GM23338 (cell line): Measurements from ENCODE around the gene CTBP2. TPM values are rescaled to one million over a fixed set of nuclear protein-coding genes. Genes with fewer than 3 reads are reported as not detected.
A peak's percentile ranks its signal among the peaks of the same experiment; 100 is the strongest.

Source experiments
- ATAC-seq: fragments of 200-7000 bp; cut with Tn5 transposase; 3 replicates; pipeline ENCODE4 v1.9.1; 2020
- DNase-seq: peaks from one replicate; pipeline ENCODE4 v3.0.0-alpha.2; 2015; ENCODE audit warnings: low spot score
- H2AFZ ChIP-seq: fragments of 200-600 bp; sonication (generic); 2 replicates; pipeline ENCODE4 v1.8.0; 2016; ENCODE audit warnings: antibody characterized with exemption, mild to moderate bottlenecking, moderate library complexity
- H3F3A ChIP-seq: fragments of 200-600 bp; sonication (generic); replicated peaks from 2 replicates; pipeline ENCODE4 v1.8.0; 2017; ENCODE audit warnings: antibody characterized with exemption, mixed run types, low read depth
- H3K27ac ChIP-seq: fragments of 200-600 bp; sonication (generic); 2 replicates; pipeline ENCODE4 v1.6.1; 2016; ENCODE audit warnings: low read depth
- H3K27me3 ChIP-seq: fragments of 200-600 bp; sonication (generic); 2 replicates; pipeline ENCODE4 v1.8.0; 2016; ENCODE audit warnings: mild to moderate bottlenecking, mixed run types, moderate library complexity; ENCODE audit not compliant: insufficient read depth
- H3K36me3 ChIP-seq: fragments of 200-600 bp; sonication (generic); 2 replicates; pipeline ENCODE4 v1.8.0; 2016; ENCODE audit warnings: mild to moderate bottlenecking; ENCODE audit not compliant: insufficient read depth
- H3K4me1 ChIP-seq: fragments of 200-600 bp; sonication (generic); 2 replicates; pipeline ENCODE4 v1.8.0; 2016; ENCODE audit warnings: mild to moderate bottlenecking, moderate library complexity; ENCODE audit not compliant: insufficient read depth
- H3K4me2 ChIP-seq: fragments of 200-600 bp; sonication (generic); 2 replicates; pipeline ENCODE4 v1.7.1; 2017; ENCODE audit warnings: mixed run types
- H3K4me3 ChIP-seq: fragments of 200-600 bp; sonication (generic); 2 replicates; pipeline ENCODE4 v1.6.1; 2016; ENCODE audit warnings: mixed run types
- H3K79me2 ChIP-seq: fragments of 200-600 bp; sonication (generic); replicated peaks from 2 replicates; pipeline ENCODE4 v1.8.0; 2017; ENCODE audit warnings: mild to moderate bottlenecking; ENCODE audit not compliant: insufficient read depth
- H3K9me2 ChIP-seq: fragments of 200-600 bp; sonication (generic); 2 replicates; pipeline ENCODE4 v1.8.0; 2017; ENCODE audit not compliant: insufficient read depth
- H4K20me1 ChIP-seq: fragments of 200-600 bp; sonication (generic); replicated peaks from 2 replicates; pipeline ENCODE4 v1.8.0; 2017; ENCODE audit warnings: mild to moderate bottlenecking; ENCODE audit not compliant: insufficient read depth
- H3K27ac Mint-ChIP-seq: 2 replicates; pipeline ENCODE4 v1.8.0; 2020; ENCODE audit warnings: inconsistent platforms, mild to moderate bottlenecking, moderate library complexity, mixed read lengths
- H3K27me3 Mint-ChIP-seq: 3 replicates; pipeline ENCODE4 v1.8.0; 2022; ENCODE audit warnings: low read depth, mild to moderate bottlenecking, moderate library complexity, mixed read lengths, inconsistent platforms; ENCODE audit not compliant: insufficient read depth, poor library complexity
- H3K36me3 Mint-ChIP-seq: 3 replicates; pipeline ENCODE4 v1.8.0; 2021; ENCODE audit warnings: low read depth, mild to moderate bottlenecking, inconsistent platforms, moderate library complexity, mixed read lengths
- H3K4me1 Mint-ChIP-seq: 3 replicates; pipeline ENCODE4 v1.8.0; 2020; ENCODE audit warnings: mild to moderate bottlenecking, inconsistent platforms, mixed read lengths
- H3K4me3 Mint-ChIP-seq: 3 replicates; pipeline ENCODE4 v1.8.0; 2021; ENCODE audit warnings: moderate library complexity, mild to moderate bottlenecking, inconsistent platforms, mixed read lengths
- H3K9me3 Mint-ChIP-seq: 3 replicates; pipeline ENCODE4 v1.8.0; 2020; ENCODE audit warnings: moderate library complexity, mild to moderate bottlenecking, inconsistent platforms, mixed read lengths
- CREB1 ChIP-seq: fragments of 250-450 bp; sonication (Bioruptor Pico); IDR thresholded peaks from 2 replicates; pipeline ENCODE4 v1.5.0; 2020; ENCODE audit warnings: low read depth, mild to moderate bottlenecking, moderate library complexity
- JUNB ChIP-seq: IDR thresholded peaks from one replicate; pipeline ENCODE4 v1.6.1; 2016; ENCODE audit warnings: antibody characterized with exemption; ENCODE audit not compliant: unreplicated experiment
- NANOG ChIP-seq: IDR thresholded peaks from 2 replicates; pipeline ENCODE4 v1.6.1; 2016; ENCODE audit warnings: antibody characterized with exemption, borderline replicate concordance
- POLR2AphosphoS5 ChIP-seq: IDR thresholded peaks from 2 replicates; pipeline ENCODE4 v1.6.1; 2016; ENCODE audit warnings: antibody characterized with exemption, low read depth
- STAT1 ChIP-seq: IDR thresholded peaks from one replicate; pipeline ENCODE4 v1.6.1; 2016; ENCODE audit warnings: antibody characterized with exemption; ENCODE audit not compliant: unreplicated experiment
- ZNF114 ChIP-seq: fragments of 250-450 bp; sonication (Bioruptor Pico); IDR thresholded peaks from 2 replicates; pipeline ENCODE4 v1.5.0; 2020; ENCODE audit warnings: mild to moderate bottlenecking, moderate library complexity
- polyA plus RNA-seq: library from polyadenylated mRNA; unstranded; fragments of >200 nt; fragmentation: Nextera tagmentation; extraction: Ambion mirVana; gene quantifications from 2 replicates; pipeline ENCODE4 v1.2.1, GENCODE V29; 2016
- total RNA-seq: library from RNA; depleted of rRNA; stranded (reverse); fragments of >200 nt; shearing (Covaris generic); gene quantifications from 2 replicates; pipeline ENCODE4 v1.2.3, GENCODE V29; 2014
- TF ChIP-seq, protein P1 (sequence below): IDR thresholded peaks from 2 replicates; pipeline ENCODE4 v1.6.1; 2016; ENCODE audit warnings: antibody characterized with exemption
- TF ChIP-seq, protein P2 (sequence below), 2 experiments: fragments of 200-600 bp in 1 of 2; sonication (generic) in 1 of 2; conservative IDR thresholded peaks; 2 replicates each; pipeline versions ENCODE4 v1.5.1 to v1.6.1; 2016 to 2017; ENCODE audit warnings: antibody characterized with exemption in 2 of 2, low read depth in 2 of 2, mild to moderate bottlenecking in 2 of 2, moderate library complexity in 1 of 2
- TF ChIP-seq, protein P3 (sequence below): IDR thresholded peaks from one replicate; pipeline ENCODE4 v1.6.1; 2018; ENCODE audit warnings: antibody characterized with exemption; ENCODE audit not compliant: unreplicated experiment

The CTBP2 gene
- total and polyA plus RNA-seq, 2 experiments from 2014 or later: 133 to 265 TPM

DNA sequence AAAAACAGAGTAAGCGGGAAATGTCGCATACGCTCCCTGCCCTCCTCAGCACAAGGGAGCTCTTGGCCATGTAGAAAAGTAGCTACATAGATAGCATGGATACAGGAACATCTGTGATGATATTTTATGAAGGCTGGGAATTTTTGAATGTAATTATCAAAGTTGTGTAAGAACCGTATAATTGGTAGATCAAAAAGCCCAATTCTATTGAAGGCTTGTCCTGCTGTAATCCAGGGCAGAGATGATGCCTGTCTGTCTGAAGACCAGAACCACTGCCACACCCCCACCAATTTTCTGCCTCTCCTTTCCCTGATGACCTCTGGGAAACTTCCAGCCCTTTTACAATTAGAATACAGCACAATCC, 167.0 kb downstream of the CTBP2 start:
- no peak for ATAC-seq
- Histone ChIP-seq H3K27ac (peak overlapping the region; percentile 78; the same call in 1 of the 2 replicates), H4K20me1 (peaks cover 37% of the 10 kb centered on the region), H3K9me2 (no peaks in the 10 kb centered on the region), H3K36me3 (peaks cover 43% of the 10 kb centered on the region), H2AFZ (no peak overlapping the region), H3K79me2 (peaks cover 5% of the 10 kb centered on the region; the same call in 1 of the 2 replicates), H3K4me3 (no peak overlapping the region), H3K4me1 (no peaks in the 10 kb centered on the region; the same call in 1 of the 2 replicates), H3F3A (peaks cover 50% of the 10 kb centered on the region), H3K4me2 (no peak overlapping the region), H3K27me3 (no peaks in the 10 kb centered on the region)
- Mint-ChIP-seq H3K9me3 (no peaks in the 10 kb centered on the region; the same call in 2 of the 3 replicates), H3K27me3 (peaks cover 66% of the 10 kb centered on the region), H3K4me3 (no peak overlapping the region), H3K27ac (peak overlapping the region; percentile 70; the same call in 1 of the 2 replicates), H3K36me3 (peaks cover 98% of the 10 kb centered on the region), H3K4me1 (peaks cover 2% of the 10 kb centered on the region; the same call in 1 of the 3 replicates)
- TF ChIP-seq JUNB: no peak
- TF ChIP-seq POLR2AphosphoS5: no peak; the same call in 1 of the 2 replicates
- no peak for TF ChIP-seq ZNF114 (CRISPR knock-in tag)
- TF ChIP-seq, protein P1, sequence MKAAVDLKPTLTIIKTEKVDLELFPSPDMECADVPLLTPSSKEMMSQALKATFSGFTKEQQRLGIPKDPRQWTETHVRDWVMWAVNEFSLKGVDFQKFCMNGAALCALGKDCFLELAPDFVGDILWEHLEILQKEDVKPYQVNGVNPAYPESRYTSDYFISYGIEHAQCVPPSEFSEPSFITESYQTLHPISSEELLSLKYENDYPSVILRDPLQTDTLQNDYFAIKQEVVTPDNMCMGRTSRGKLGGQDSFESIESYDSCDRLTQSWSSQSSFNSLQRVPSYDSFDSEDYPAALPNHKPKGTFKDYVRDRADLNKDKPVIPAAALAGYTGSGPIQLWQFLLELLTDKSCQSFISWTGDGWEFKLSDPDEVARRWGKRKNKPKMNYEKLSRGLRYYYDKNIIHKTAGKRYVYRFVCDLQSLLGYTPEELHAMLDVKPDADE: no peak
- TF ChIP-seq, protein P2, sequence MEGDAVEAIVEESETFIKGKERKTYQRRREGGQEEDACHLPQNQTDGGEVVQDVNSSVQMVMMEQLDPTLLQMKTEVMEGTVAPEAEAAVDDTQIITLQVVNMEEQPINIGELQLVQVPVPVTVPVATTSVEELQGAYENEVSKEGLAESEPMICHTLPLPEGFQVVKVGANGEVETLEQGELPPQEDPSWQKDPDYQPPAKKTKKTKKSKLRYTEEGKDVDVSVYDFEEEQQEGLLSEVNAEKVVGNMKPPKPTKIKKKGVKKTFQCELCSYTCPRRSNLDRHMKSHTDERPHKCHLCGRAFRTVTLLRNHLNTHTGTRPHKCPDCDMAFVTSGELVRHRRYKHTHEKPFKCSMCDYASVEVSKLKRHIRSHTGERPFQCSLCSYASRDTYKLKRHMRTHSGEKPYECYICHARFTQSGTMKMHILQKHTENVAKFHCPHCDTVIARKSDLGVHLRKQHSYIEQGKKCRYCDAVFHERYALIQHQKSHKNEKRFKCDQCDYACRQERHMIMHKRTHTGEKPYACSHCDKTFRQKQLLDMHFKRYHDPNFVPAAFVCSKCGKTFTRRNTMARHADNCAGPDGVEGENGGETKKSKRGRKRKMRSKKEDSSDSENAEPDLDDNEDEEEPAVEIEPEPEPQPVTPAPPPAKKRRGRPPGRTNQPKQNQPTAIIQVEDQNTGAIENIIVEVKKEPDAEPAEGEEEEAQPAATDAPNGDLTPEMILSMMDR (conservative IDR thresholded peaks at IDR 0.05; ENCODE audit: low read depth in 2 of 2): no peak
- TF ChIP-seq, protein P3, sequence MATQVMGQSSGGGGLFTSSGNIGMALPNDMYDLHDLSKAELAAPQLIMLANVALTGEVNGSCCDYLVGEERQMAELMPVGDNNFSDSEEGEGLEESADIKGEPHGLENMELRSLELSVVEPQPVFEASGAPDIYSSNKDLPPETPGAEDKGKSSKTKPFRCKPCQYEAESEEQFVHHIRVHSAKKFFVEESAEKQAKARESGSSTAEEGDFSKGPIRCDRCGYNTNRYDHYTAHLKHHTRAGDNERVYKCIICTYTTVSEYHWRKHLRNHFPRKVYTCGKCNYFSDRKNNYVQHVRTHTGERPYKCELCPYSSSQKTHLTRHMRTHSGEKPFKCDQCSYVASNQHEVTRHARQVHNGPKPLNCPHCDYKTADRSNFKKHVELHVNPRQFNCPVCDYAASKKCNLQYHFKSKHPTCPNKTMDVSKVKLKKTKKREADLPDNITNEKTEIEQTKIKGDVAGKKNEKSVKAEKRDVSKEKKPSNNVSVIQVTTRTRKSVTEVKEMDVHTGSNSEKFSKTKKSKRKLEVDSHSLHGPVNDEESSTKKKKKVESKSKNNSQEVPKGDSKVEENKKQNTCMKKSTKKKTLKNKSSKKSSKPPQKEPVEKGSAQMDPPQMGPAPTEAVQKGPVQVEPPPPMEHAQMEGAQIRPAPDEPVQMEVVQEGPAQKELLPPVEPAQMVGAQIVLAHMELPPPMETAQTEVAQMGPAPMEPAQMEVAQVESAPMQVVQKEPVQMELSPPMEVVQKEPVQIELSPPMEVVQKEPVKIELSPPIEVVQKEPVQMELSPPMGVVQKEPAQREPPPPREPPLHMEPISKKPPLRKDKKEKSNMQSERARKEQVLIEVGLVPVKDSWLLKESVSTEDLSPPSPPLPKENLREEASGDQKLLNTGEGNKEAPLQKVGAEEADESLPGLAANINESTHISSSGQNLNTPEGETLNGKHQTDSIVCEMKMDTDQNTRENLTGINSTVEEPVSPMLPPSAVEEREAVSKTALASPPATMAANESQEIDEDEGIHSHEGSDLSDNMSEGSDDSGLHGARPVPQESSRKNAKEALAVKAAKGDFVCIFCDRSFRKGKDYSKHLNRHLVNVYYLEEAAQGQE: no peak
- TF ChIP-seq NANOG: no peak
- no peak for TF ChIP-seq CREB1
- TF ChIP-seq STAT1: no peak
- no peak for DNase-seq
